Stimulated activated naive CD4-positive, alpha-beta T cell (primary cell): ENCODE results near the gene LELP1.

Source experiments
- DNase-seq, 6 experiments: peaks; one replicate each; lab custom pipeline; 2025; lab: John Stamatoyannopoulos, UW

Gene LELP1

GRCh38 chr1:153229076-153229829, 26.0 kb downstream of the LELP1 start:
- DNase-seq, result peak in 1 of 6 experiments; percentile 1

DNA sequence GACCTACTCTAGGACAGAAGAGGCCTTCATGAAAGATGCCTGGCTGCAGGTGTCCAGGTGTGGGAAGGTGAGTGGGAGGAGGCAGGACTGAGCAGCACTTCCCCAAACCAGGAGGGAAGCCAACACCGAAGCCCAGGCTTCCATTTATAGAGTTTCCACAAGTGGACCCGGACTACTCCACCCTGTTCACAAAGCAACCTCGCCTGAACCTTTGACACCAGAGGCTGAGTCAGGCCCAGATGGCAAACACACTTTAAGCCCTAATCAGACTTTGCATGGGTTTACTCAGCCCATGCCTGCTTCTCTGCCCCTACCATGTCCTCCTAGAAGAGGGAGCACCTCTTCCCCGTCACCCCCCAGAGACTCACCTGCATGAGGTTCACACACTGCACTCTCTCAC, 28.1 kb downstream of the LELP1 start:
- no peak for DNase-seq

GRCh38 chr1:153231785-153232184, 28.6 kb downstream of the LELP1 start:
- no peak for DNase-seq

- DNase-seq, result no peak
Measured at GRCh38 chr1:153232553-153232952, 29.3 kb downstream of the LELP1 start.

GRCh38 chr1:153233448-153233847, 30.2 kb downstream of the LELP1 start:
- DNase-seq, result no peak

- DNase-seq, result no peak
Measured at GRCh38 chr1:153238527-153238926, 35.3 kb downstream of the LELP1 start.

GRCh38 chr1:153242160-153242559, 38.9 kb downstream of the LELP1 start:
- no peak for DNase-seq

DNA sequence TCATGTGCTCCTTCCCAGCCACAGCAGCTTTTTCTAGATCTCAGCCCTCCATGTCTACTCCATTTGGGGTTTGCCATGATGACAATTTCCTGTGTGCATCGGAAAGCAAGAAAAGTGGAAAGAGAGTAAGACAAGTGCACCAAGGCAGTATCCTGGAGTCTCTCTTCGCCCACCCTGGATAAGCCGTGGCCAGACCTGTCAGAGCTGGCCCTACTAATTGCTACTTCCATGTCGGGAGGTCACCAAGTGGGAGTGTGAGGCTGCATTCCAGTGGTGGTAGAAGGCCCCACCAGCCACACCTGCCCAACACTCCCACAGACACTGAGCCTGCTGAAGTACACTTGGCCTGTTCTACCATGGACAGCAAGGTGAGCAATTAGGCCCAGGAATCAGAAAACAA, 42.2 kb downstream of the LELP1 start:
- no peak for DNase-seq

GRCh38 chr1:153246018-153246417, 42.8 kb downstream of the LELP1 start:
- DNase-seq, result no peak

DNA sequence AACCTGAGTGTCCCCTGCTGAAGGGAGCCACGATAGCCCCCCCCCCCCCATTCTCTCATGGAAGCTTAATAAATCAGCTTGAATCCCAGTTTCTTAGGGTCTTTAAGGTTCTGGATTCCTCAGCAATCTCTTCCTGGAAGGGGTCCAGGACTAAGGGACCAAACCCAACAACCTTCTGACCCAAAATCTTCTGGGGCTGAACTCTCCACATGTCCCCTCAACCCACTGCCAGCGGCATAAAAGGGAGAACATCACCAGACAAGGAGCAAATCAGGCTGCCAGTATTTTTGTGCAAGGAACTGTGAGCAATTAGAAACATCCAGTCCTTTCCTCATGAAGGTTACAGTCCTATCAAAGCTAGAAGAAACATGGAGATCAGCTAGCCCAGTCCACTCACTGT, 43.6 kb downstream of the LELP1 start:
- no peak for DNase-seq

- no peak for DNase-seq
Measured at GRCh38 chr1:153248176-153248879, 45.1 kb downstream of the LELP1 start.

DNA sequence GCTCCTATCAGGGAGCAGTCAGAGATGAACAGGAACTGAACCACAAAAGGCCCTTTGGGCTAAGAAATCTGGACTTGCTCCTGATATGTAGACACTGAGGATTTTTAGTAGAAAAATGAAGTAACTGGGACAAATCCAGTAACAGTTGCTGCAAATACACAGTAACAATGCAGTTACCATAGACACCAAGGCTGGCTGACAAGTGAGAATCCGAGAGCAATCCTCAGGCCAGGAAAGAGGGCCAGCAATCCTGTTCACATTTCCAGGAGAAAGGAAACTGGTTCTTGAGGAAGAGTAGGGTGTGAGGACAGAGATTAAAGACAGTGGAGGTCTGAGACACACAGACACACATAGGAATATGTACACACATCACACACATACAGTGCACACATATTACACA, 46.9 kb downstream of the LELP1 start:
- no peak for DNase-seq

DNA sequence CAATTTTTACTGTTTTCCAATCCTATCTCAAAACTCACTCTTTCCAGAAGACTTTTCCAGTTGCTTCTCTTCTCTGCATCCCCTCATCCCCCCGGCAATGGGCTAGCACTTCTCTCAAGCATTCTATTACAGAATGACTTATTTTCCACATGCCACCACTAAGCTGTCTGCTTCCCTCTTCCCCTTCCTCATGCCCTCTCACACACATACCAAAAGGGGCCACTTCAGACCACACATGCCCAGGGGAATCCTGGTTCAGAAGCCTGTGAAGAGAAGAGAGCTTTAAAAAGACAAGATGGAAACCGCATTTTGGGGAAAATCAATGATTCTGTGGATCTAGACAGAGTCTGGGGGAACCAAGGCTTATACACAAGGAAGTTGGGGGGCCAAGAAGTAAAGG, 47.9 kb downstream of the LELP1 start:
- DNase-seq, result no peak

GRCh38 chr1:153251562-153251961, 48.3 kb downstream of the LELP1 start:
- DNase-seq, result no peak

DNA sequence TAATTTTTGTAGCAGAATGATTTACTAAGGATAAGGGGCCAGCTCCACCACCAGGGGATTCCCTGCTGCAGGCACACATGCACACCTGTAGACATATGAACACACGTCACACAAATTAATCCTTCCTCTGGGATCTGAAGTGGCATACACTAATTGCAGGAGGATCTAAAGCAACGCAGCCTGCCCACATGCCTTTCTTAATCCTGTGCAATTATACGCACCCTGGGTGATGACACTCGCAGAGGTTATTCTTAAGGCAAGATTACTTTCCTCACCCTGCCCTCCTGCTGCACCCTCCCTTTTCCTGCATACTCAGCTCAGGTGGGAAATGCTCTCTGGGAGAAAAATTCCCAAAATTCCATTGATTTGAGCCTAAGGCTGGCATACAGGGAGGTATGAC, 48.8 kb downstream of the LELP1 start:
- no peak for DNase-seq

- no peak for DNase-seq
Measured at GRCh38 chr1:153253076-153253475, 49.8 kb downstream of the LELP1 start.

DNA sequence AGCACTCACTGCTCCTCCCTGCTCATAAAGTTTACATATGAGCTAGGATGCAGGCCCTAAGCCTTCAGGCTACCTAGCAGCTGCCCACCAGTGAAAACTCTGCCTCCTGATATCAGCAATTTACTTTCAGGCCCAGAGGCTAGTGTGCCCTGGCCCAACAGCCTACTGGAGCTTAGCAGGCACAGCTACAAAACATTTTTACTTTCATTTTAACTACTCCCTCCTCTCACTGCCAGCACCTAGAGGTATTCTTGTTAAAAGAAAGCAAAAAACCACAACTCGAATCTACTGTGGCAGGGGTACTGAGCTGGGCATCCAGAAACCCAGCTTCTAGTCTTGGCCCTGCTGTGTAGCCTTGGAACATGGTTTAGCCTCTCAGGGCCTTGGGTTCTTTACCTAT, 50.5 kb downstream of the LELP1 start:
- no peak for DNase-seq
